ENCODE measurements around the gene VASN.

The VASN gene

GRCh38 chr16:4404967-4405696 is 33.5 kb downstream of the VASN start:
- no peak for DNase-seq

GRCh38 chr16:4407543-4408322 is 36.1 kb downstream of the VASN start:
- DNase-seq: no peak

GRCh38 chr16:4408323-4408690 is 36.7 kb downstream of the VASN start:
- DNase-seq: no peak

- DNase-seq: no peak
Measured at GRCh38 chr16:4409081-4409932, 37.7 kb downstream of the VASN start.

- peak; percentile 91 for DNase-seq
Measured at GRCh38 chr16:4410335-4411075, 38.9 kb downstream of the VASN start.

- DNase-seq: no peak
Measured at GRCh38 chr16:4411684-4412083, 40.0 kb downstream of the VASN start.

GRCh38 chr16:4412159-4412558 is 40.5 kb downstream of the VASN start:
- DNase-seq: no peak

- no peak for DNase-seq
Measured at GRCh38 chr16:4412854-4413253, 41.2 kb downstream of the VASN start.

GRCh38 chr16:4414187-4414917 is 42.7 kb downstream of the VASN start:
- no peak for DNase-seq

GRCh38 chr16:4415538-4416199 is 44.0 kb downstream of the VASN start:
- DNase-seq: no peak

GRCh38 chr16:4416200-4417032 is 44.8 kb downstream of the VASN start, which contains the start of gene CORO7:
CORO7 (minus strand) TSS chr16:4416596; CDS start chr16:4416518, 78 bp downstream.
- DNase-seq: peak; percentile 86

GRCh38 chr16:4419402-4419959 is 47.8 kb downstream of the VASN start:
- DNase-seq: no peak

GRCh38 chr16:4420505-4421105 is 49.0 kb downstream of the VASN start:
- DNase-seq: no peak

GRCh38 chr16:4425378-4426020 is 53.9 kb downstream of the VASN start, which contains the start of gene DNAJA3:
DNAJA3 (plus strand) TSS chr16:4425868; CDS start chr16:4425882, 14 bp downstream.
- peak; percentile 96 for DNase-seq

- DNase-seq: no peak
Measured at GRCh38 chr16:4426021-4426684, 54.5 kb downstream of the VASN start.

GRCh38 chr16:4426722-4427372 is 55.2 kb downstream of the VASN start:
- DNase-seq: no peak

GRCh38 chr16:4428500-4428899 is 56.9 kb downstream of the VASN start:
- no peak for DNase-seq

- no peak for DNase-seq
Measured at GRCh38 chr16:4431023-4431422, 59.4 kb downstream of the VASN start.
